HG02678 (cell line): ENCODE results near the gene SETBP1.

Source experiments
- ATAC-seq: cut with Tn5 transposase; IDR thresholded peaks from one replicate; pipeline ENCODE4 v1.9.1; 2021; ENCODE audit warnings: mild to moderate bottlenecking, moderate library complexity; ENCODE audit not compliant: unreplicated experiment

The SETBP1 gene

DNA sequence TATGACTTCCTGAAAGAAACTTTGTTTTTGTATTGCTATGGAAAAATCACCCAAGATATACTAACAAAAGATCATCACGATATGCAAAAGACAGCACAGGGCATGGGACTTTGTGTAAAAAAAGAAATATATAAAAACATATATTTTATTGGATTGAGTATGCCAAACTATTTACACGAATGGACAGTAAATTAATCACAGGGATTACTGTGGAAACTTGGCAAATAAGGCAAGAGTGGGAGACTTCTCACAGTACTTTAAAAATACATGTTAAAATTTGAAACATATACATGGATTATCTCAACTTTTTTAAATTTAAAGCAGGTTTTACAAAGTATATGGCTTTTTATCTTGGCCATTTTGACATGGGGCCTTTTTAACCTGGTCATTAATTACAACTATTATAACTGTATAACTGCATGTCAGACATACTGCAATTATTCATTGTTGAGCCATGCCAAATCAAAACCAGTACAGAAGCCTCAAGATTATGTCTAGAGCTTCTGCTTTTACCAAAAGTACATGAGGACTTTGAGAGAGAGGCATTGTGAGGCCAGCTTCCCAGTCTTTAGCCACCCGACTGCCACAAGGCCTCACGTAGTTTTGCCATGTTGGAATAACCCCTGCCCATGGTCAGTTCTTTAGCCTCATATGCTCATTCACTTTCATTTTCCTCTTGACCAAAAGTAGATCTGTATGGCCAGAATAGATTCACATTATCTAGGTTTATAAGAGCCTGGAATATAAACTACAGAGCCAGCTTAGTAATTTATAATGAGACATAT, 419.8 kb downstream of the SETBP1 start:
- no peak for ATAC-seq

GRCh38 chr18:45102126-45102525, 421.4 kb downstream of the SETBP1 start:
- ATAC-seq, result no peak

GRCh38 chr18:45102863-45103262, 422.2 kb downstream of the SETBP1 start:
- no peak for ATAC-seq

DNA sequence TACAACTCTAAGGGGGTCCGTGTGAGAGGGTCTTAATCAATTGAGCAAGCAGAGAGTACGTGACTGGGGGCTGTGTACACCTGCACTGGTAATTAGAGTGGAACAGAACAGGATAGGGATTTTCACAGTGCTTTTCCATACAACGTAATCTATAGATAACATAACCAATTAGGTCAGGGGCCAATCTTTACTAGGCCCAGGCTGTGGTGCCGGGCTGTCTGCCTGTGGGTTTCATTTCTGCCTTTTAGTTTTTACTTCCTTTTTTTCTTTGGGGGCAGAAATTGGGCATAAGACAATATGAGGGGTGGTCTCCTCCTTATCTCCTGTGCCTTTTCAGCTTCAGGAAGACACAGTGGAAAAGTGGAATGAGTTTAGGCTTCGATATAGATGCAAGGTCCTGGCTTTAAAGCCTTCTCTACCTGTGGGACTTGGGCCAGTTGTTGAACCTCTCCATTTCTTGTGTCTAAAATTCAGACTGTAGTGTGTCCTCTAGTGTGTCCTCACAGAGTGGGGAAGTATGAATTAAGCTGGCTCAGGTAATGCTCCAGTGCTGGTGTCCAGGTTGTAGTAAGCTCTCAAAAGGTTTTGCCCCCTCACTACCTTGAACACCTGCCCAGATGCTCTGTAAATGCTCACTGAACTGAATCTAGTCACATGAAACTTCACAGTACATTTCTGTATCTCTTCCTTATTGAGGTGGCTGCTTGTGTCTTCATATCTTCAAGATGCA, 422.8 kb downstream of the SETBP1 start:
- ATAC-seq, result peak; percentile 47

GRCh38 chr18:45104049-45104395, 423.3 kb downstream of the SETBP1 start:
- ATAC-seq, result peak; percentile 19

GRCh38 chr18:45106331-45106774, 425.7 kb downstream of the SETBP1 start:
- peak; percentile 85 for ATAC-seq

DNA sequence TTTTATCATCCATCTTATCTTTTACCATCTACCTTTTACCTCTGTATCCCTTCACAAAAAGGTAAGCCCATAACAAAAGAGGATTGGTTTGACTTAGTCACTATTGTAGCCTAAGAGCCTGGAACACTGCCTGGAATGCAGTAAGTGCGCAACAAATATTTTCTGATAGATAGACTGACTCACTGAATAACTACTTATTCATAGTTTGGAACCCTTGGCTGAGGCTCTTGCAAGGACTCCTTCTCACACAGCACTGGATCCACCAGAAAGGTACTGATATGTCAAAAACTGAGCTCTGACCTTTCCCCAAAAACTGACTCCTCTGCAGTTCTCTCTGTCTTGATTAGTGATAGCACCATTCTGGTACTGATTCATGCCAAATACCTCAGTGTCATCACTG, 426.7 kb downstream of the SETBP1 start:
- ATAC-seq, result no peak

DNA sequence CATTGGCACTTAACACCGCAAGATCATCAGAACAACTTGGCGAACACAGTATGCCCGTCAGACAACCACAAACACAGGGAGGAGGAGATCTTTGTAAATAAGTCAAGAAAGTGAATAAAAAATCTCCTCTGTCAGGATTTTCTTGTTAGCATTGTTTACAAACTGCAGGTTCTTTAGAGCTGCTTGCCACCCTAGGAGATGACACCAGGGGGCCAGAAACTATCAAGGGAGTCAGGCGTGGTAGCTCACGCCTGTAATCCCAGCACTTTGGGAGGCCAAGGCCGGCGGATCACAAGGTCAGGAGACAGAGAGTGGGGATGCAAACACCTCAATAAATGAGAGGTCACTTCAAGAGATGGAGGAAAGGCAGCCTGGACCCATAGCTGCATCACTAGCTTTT, 428.1 kb downstream of the SETBP1 start:
- ATAC-seq, result no peak

GRCh38 chr18:45109271-45109670, 428.6 kb downstream of the SETBP1 start:
- no peak for ATAC-seq

GRCh38 chr18:45109706-45110105, 429.0 kb downstream of the SETBP1 start:
- ATAC-seq, result no peak

DNA sequence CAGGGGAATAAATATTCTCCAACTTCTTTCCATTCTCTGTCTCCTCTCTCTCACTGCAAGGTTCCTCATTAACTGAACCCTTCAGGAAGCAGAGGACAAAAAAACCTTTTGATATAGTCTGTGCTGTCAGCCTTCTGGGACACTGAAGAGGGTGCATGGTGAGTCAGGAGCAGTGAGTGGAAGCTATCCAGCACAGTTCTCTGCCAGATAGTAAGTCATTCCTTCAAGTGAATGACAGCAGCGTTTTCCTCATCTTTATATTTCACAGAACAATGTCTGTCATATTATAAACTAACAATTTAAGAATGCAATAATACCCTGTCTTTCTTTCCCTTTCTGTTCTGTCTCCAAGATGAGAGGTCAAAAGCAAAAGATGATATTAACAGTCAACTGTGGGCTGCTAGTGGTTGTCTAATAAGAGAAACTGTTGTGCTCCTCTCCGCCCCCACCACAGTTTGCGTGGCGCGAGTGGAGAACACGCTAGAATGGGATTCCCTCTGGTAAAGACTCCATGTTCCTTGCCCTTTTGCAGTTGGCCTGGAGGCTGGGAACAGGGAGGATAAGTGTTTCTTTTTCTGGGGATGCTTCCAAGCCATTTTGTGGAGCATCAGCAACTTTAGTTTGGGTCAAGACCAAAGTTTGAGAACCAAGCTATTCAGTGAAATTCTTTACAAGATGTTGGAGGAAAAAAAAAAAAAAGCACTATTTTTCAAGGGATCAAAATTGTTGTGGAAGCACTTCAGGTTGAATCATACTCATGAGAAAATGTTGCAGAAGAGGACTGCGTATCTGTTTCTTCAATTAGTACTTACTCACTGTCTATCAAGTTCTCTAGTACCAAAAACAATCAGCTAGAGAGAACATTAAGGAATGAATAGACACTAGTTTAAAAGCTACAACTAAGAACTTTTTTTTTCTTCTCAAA, 430.2 kb downstream of the SETBP1 start:
- no peak for ATAC-seq

- ATAC-seq, result no peak
These were observed 430.8 kb downstream of the SETBP1 start for GRCh38 chr18:45111502-45111848.

DNA sequence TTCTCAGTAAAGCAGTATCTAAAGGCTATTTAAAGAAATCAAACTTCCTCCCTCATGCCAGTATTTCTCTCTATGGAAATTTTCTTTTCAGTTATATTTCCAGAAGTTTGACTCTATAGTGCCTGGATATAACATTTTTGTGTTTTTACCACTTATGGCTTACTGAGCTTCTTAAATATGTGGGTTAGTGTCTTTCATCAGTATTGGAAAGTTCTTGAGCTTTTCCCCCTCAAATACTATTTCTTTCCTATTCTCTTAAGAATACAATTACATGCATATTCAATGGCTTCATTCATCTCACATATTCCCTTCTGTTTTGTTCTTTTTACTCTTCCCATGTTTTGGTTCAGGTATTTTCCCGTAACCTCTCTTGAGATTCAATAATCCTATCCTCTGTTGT, 432.0 kb downstream of the SETBP1 start:
- no peak for ATAC-seq

- no peak for ATAC-seq
These were observed 435.4 kb downstream of the SETBP1 start for GRCh38 chr18:45116116-45116515.
